PFSK-1 (cell line): ENCODE data around the gene MGAT2.

Experiments used
- FOXP2 ChIP-seq: optimal IDR thresholded peaks from 2 replicates; pipeline ENCODE3; 2011; ENCODE audit warnings: borderline replicate concordance, control low read depth, inconsistent platforms; ENCODE audit not compliant: insufficient read depth; ENCODE audit errors: extremely low read length, extremely low read depth
- POLR2AphosphoS5 ChIP-seq: IDR thresholded peaks from 2 replicates; pipeline ENCODE4 v1.6.1; 2012; ENCODE audit warnings: low read depth, mild to moderate bottlenecking, control low read depth, low read length, moderate library complexity
- REST ChIP-seq, 2 experiments: IDR thresholded peaks; 2 replicates each; pipeline versions ENCODE4 v1.6.1 to v1.8.0; 2011 to 2012; ENCODE audit warnings: low read depth in 2 of 2, low read length in 2 of 2, control low read depth in 1 of 2, inconsistent platforms in 1 of 2, mild to moderate bottlenecking in 1 of 2, moderate library complexity in 1 of 2; ENCODE audit not compliant: insufficient read depth in 1 of 2
- SIN3A ChIP-seq: IDR thresholded peaks from 2 replicates; pipeline ENCODE4 v1.6.1; 2012; ENCODE audit warnings: mild to moderate bottlenecking, low read length, moderate library complexity, borderline replicate concordance; ENCODE audit not compliant: insufficient read depth
- TAF1 ChIP-seq: IDR thresholded peaks from 2 replicates; pipeline ENCODE4 v1.6.1; 2012; ENCODE audit warnings: low read length, control low read depth, borderline replicate concordance; ENCODE audit not compliant: insufficient read depth

Gene MGAT2

GRCh38 chr14:49636866-49637265, 16.3 kb downstream of the MGAT2 start:
- TF ChIP-seq REST (IDR thresholded peaks at IDR 0.05; ENCODE audit: insufficient read depth in 1 of 2, low read depth in 2 of 2, low read length in 2 of 2) (no peak), FOXP2 (no peak), TAF1 (no peak), SIN3A (no peak), POLR2AphosphoS5 (no peak)

- TF ChIP-seq REST (IDR thresholded peaks at IDR 0.05; ENCODE audit: insufficient read depth in 1 of 2, low read depth in 2 of 2, low read length in 2 of 2) (no peak), TAF1 (no peak)
These were observed 17.0 kb downstream of the MGAT2 start for GRCh38 chr14:49637534-49638078.

GRCh38 chr14:49640540-49641417, 20.2 kb downstream of the MGAT2 start:
- TF ChIP-seq TAF1 (no peak), SIN3A (no peak), FOXP2 (no peak), POLR2AphosphoS5 (no peak), REST (IDR thresholded peaks at IDR 0.05; ENCODE audit: insufficient read depth in 1 of 2, low read depth in 2 of 2, low read length in 2 of 2) (no peak)

- TF ChIP-seq SIN3A (no peak), REST (IDR thresholded peaks at IDR 0.05; ENCODE audit: insufficient read depth in 1 of 2, low read depth in 2 of 2, low read length in 2 of 2) (no peak), FOXP2 (no peak), POLR2AphosphoS5 (peak; percentile 13; the same call in 1 of the 2 replicates), TAF1 (no peak)
These were observed 21.1 kb downstream of the MGAT2 start for GRCh38 chr14:49641697-49642129.
